ENCODE measurements around the gene SH3BP2. TPM values are rescaled to one million over a fixed set of nuclear protein-coding genes. Genes with fewer than 3 reads are reported as not detected.

The SH3BP2 gene
- total and polyA plus RNA-seq, 10 donors = 42.0 to 295 (median 237) TPM

GRCh38 chr4:2866891-2867290 lies 74.0 kb downstream of the SH3BP2 start:
- Histone ChIP-seq H3K27ac (peak overlapping the region in 5 of 8 donors; percentile 71 to 80 (median 77)), H3K4me3 (no peak overlapping the region), H3K4me1 (peaks cover 58 to 100% (median 96%) of the 10 kb centered on the region in 6 donors), H3K27me3 (replicated peaks in 1 of 7) (no peaks in the 10 kb centered on the region), H3K9me3 (no peaks in the 10 kb centered on the region), H3K36me3 (peaks cover 0 to 14% (median 0%) of the 10 kb centered on the region in 6 donors)
- no peak for DNase-seq
- intact Hi-C loops (cut with DNase I; ENCODE audit: low total_unique reads) = no loop called here
- TF ChIP-seq CTCF (IDR thresholded peaks at IDR 0.05 in 8 of 11, conservative IDR thresholded peaks at IDR 0.05 in 3 of 11) = no peak
- no peak for TF ChIP-seq POLR2AphosphoS5 (IDR thresholded peaks at IDR 0.05)
- no peak for TF ChIP-seq POLR2A (IDR thresholded peaks at IDR 0.05)
- 80 to 90% (median 83%) methylated on average over 5 of the region's 5 CpGs for WGBS, 5 donors

GRCh38 chr4:2867758-2868491 lies 75.0 kb downstream of the SH3BP2 start:
- Histone ChIP-seq H3K36me3 (peaks cover 0 to 14% (median 0%) of the 10 kb centered on the region in 6 donors), H3K4me1 (peaks cover 48 to 100% (median 96%) of the 10 kb centered on the region in 6 donors), H3K9me3 (no peaks in the 10 kb centered on the region), H3K27ac (peak overlapping the region; percentile 43 to 80 (median 72)), H3K4me3 (peak overlapping the region in 7 of 8 donors; percentile 4 to 54 (median 29)), H3K27me3 (replicated peaks in 1 of 7) (no peaks in the 10 kb centered on the region)
- no peak for DNase-seq
- WGBS, 5 donors = 44 to 61% (median 55%) methylated on average over 10 of the region's 10 CpGs
- TF ChIP-seq POLR2A (IDR thresholded peaks at IDR 0.05) (no peak), POLR2AphosphoS5 (IDR thresholded peaks at IDR 0.05) (peak in 1 of 3 donors; percentile 34)
- intact Hi-C loops (cut with DNase I; ENCODE audit: low total_unique reads) = no loop called here

GRCh38 chr4:2868877-2869487 lies 76.1 kb downstream of the SH3BP2 start:
- Histone ChIP-seq H3K36me3 (peaks cover 0 to 14% (median 0%) of the 10 kb centered on the region in 6 donors), H3K27me3 (replicated peaks in 1 of 7) (no peaks in the 10 kb centered on the region), H3K27ac (peak overlapping the region in 6 of 8 donors; percentile 40 to 80 (median 75)), H3K4me1 (peaks cover 40 to 100% (median 98%) of the 10 kb centered on the region in 6 donors), H3K4me3 (peak overlapping the region in 6 of 8 donors; percentile 6 to 54 (median 30)), H3K9me3 (no peaks in the 10 kb centered on the region)
- intact Hi-C loops (cut with DNase I; ENCODE audit: low total_unique reads) = no loop called here
- no peak for DNase-seq
- 68 to 80% (median 77%) methylated on average over 12 of the region's 12 CpGs for WGBS, 5 donors
- TF ChIP-seq POLR2A (IDR thresholded peaks at IDR 0.05) (no peak), CTCF (IDR thresholded peaks at IDR 0.05 in 8 of 11, conservative IDR thresholded peaks at IDR 0.05 in 3 of 11) (no peak), POLR2AphosphoS5 (IDR thresholded peaks at IDR 0.05) (no peak)

- intact Hi-C loops (cut with DNase I; ENCODE audit: low total_unique reads) = no loop called here
- Histone ChIP-seq H3K4me1 (peaks cover 35 to 100% (median 94%) of the 10 kb centered on the region in 6 donors), H3K36me3 (peaks cover 0 to 14% (median 0%) of the 10 kb centered on the region in 6 donors), H3K27ac (peak overlapping the region in 6 of 8 donors; percentile 24 to 80 (median 75)), H3K9me3 (no peaks in the 10 kb centered on the region), H3K4me3 (peak overlapping the region in 4 of 8 donors; percentile 9 to 54 (median 30)), H3K27me3 (replicated peaks in 1 of 7) (no peaks in the 10 kb centered on the region)
- DNase-seq = no peak
- TF ChIP-seq CTCF (IDR thresholded peaks at IDR 0.05 in 8 of 11, conservative IDR thresholded peaks at IDR 0.05 in 3 of 11) = no peak
- TF ChIP-seq POLR2AphosphoS5 (IDR thresholded peaks at IDR 0.05) = no peak
- TF ChIP-seq POLR2A (IDR thresholded peaks at IDR 0.05) = no peak
- 68 to 77% (median 73%) methylated on average over 6 of the region's 6 CpGs for WGBS, 5 donors
These were observed 76.8 kb downstream of the SH3BP2 start for GRCh38 chr4:2869659-2870058.
